NT2/D1 (cell line): ENCODE measurements around the gene EPB41L5.

Source experiments
- SUZ12 ChIP-seq: IDR thresholded peaks from 2 replicates; pipeline ENCODE4 v1.6.1; 2011; ENCODE audit not compliant: insufficient read length, insufficient read depth; ENCODE audit errors: extremely low read depth
- YY1 ChIP-seq: IDR thresholded peaks from 2 replicates; pipeline ENCODE4 v1.6.1; 2011; ENCODE audit not compliant: insufficient read length, insufficient read depth
- ZNF274 ChIP-seq: IDR thresholded peaks from 2 replicates; pipeline ENCODE4 v1.6.1; 2011; ENCODE audit warnings: mild to moderate bottlenecking, low read depth, low read length

- TF ChIP-seq SUZ12 (no peak), YY1 (no peak), ZNF274 (no peak)
Measured at GRCh38 chr2:120091436-120091835, 78.6 kb downstream of the EPB41L5 start.
